NK-92 (cell line): ENCODE data around the gene HSPA14.
"Not testable (repeated sequence)": the region's sequence is repeated elsewhere in the genome, so short reads cannot be mapped to it uniquely, and the experiment has no call there.

Experiments
- DNase-seq: peaks from one replicate; lab custom pipeline; 2025; ENCODE audit not compliant: unreplicated experiment; lab: John Stamatoyannopoulos, UW

HSPA14 gene

GRCh38 chr10:14880229-14880628, 42.1 kb downstream of the HSPA14 start:
- no peak for DNase-seq

GRCh38 chr10:14884082-14884481, 46.0 kb downstream of the HSPA14 start:
- DNase-seq, result no peak

- no peak for DNase-seq
Measured at GRCh38 chr10:14889318-14889717, 51.2 kb downstream of the HSPA14 start.

GRCh38 chr10:14891151-14891550, 53.0 kb downstream of the HSPA14 start:
- DNase-seq, result no peak

- no peak for DNase-seq
Measured at GRCh38 chr10:14904316-14904732, 66.2 kb downstream of the HSPA14 start.

GRCh38 chr10:14904864-14905263, 66.8 kb downstream of the HSPA14 start:
- no peak for DNase-seq

GRCh38 chr10:14905890-14906289, 67.8 kb downstream of the HSPA14 start:
- no peak for DNase-seq

- DNase-seq, result no peak
Measured at GRCh38 chr10:14906765-14907164, 68.7 kb downstream of the HSPA14 start.

- DNase-seq, result not testable (repeated sequence)
Measured at GRCh38 chr10:14907591-14907990, 69.5 kb downstream of the HSPA14 start.

GRCh38 chr10:14909101-14909500, 71.0 kb downstream of the HSPA14 start:
- no peak for DNase-seq

GRCh38 chr10:14910953-14911352, 72.8 kb downstream of the HSPA14 start:
- no peak for DNase-seq

GRCh38 chr10:14911801-14912200, 73.7 kb downstream of the HSPA14 start:
- no peak for DNase-seq

GRCh38 chr10:14916600-14916999, 78.5 kb downstream of the HSPA14 start:
- DNase-seq, result no peak

GRCh38 chr10:14917827-14918226, 79.7 kb downstream of the HSPA14 start:
- no peak for DNase-seq

- DNase-seq, result no peak
Measured at GRCh38 chr10:14918964-14919363, 80.9 kb downstream of the HSPA14 start.
